Measurements from ENCODE around the gene KIAA0753. TPM values are rescaled to one million over a fixed set of nuclear protein-coding genes. Genes with fewer than 3 reads are reported as not detected.

Gene KIAA0753
- total and polyA plus RNA-seq, 2 of the 13 experiments (the other 11 are each of a cell fraction or from before 2014, with no cell fraction given), result 5.2 to 9.1 TPM

DNA sequence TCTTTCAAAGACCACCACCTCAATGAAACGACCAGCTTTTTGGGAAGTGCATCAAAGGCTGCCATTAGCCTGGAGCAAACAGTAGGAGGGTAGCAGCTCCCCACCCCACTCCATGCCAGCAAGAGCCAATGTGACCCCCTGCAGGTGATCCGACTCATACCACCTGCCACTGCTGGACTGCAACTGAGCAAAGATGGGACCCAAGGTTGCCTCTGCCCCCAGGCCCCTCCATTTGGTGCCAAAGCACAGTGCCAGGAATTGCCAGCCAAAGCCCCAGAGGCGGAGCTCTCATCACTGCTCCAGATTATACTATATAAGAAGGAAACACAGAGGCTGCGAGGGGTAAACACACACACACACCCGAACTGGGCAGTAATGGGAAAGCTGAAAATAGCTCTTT, 92.5 kb downstream of the KIAA0753 start:
- Histone ChIP-seq H3K36me3 (replicated peaks in 1 of 2; ENCODE audit: control insufficient read depth in 1 of 2, insufficient read depth in 2 of 2, low read length in 2 of 2) (no peaks in the 10 kb centered on the region), H3K4me1 (ENCODE audit: insufficient read depth, low read length) (peaks cover 24% of the 10 kb centered on the region), H3K9ac (ENCODE audit: insufficient read depth, low read depth, low read length) (no peak overlapping the region), H3K27ac (ENCODE audit: extremely low read length, insufficient read depth, low read length) (no peak overlapping the region), H3K27me3 (ENCODE audit: control insufficient read depth in 1 of 2, insufficient read depth in 2 of 2, low read length in 2 of 2) (peaks cover 0 to under 1% of the 10 kb centered on the region in 2 experiments; a peak in 3 of 5 replicates), H3K4me2 (ENCODE audit: low read depth, low read length) (peak overlapping the region; percentile 75), H4K20me1 (ENCODE audit: insufficient read depth, low read length) (0 out of 2 replicates have a peak, but pooled peaks cover 1% of the 10 kb centered on the region), H3K9me3 (ENCODE audit: low read length) (no peaks in the 10 kb centered on the region), H2AFZ (ENCODE audit: low read length) (no peak overlapping the region), H3K79me2 (ENCODE audit: insufficient read depth, low read length) (no peaks in the 10 kb centered on the region), H3K4me3 (replicated peaks in 1 of 3; ENCODE audit: insufficient read depth in 1 of 3, low read depth in 2 of 3, low read length in 3 of 3) (peak overlapping the region in 1 of 3 experiments; percentile 53; a peak in 1 of 6 replicates)
- intact Hi-C loops (cut with micrococcal nuclease; ENCODE audit: unreplicated experiment) (no loop called here), in situ Hi-C loops (cut with HindIII; ENCODE audit: extremely low pct_ligation_motif_present, low pct_unique_long_range_greater_than_20kb) (no loop called here)
- no peak for TF ChIP-seq KDM1A (CRISPR knock-in tag; IDR thresholded peaks at IDR 0.05)
- CTCF ChIA-PET (ENCODE audit: low intra/inter-chr PET ratio, low total read pairs), result no interaction called here
- 46% methylated on average over 3 of the region's 5 CpGs for WGBS (ENCODE audit: low lambda C conversion rate)
- FAIRE-seq, result no peak
- POLR2A ChIA-PET, result no interaction called here
- no TSS peak for BruUV-seq (replicated peaks)
- ATAC-seq, result peak; percentile 9; the same call in 1 of the 3 replicates
- DNase-seq (ENCODE audit: low spot score), result no peak

- ChIA-PET POLR2A (no interaction called here), CTCF (ENCODE audit: low intra/inter-chr PET ratio, low total read pairs) (no interaction called here)
- FAIRE-seq (no peak), ATAC-seq (no peak), DNase-seq (ENCODE audit: low spot score) (no peak)
- WGBS (ENCODE audit: low lambda C conversion rate), result 35% methylated on average over 6 of the region's 6 CpGs
- Histone ChIP-seq H2AFZ (ENCODE audit: low read length) (no peak overlapping the region), H3K27ac (ENCODE audit: extremely low read length, insufficient read depth, low read length) (no peak overlapping the region), H3K36me3 (replicated peaks in 1 of 2; ENCODE audit: control insufficient read depth in 1 of 2, insufficient read depth in 2 of 2, low read length in 2 of 2) (no peaks in the 10 kb centered on the region), H4K20me1 (ENCODE audit: insufficient read depth, low read length) (0 out of 2 replicates have a peak, but pooled peaks cover 2% of the 10 kb centered on the region), H3K9me3 (ENCODE audit: low read length) (no peaks in the 10 kb centered on the region), H3K9ac (ENCODE audit: insufficient read depth, low read depth, low read length) (no peak overlapping the region), H3K4me3 (replicated peaks in 1 of 3; ENCODE audit: insufficient read depth in 1 of 3, low read depth in 2 of 3, low read length in 3 of 3) (no peak overlapping the region), H3K4me2 (ENCODE audit: low read depth, low read length) (no peak overlapping the region), H3K27me3 (ENCODE audit: control insufficient read depth in 1 of 2, insufficient read depth in 2 of 2, low read length in 2 of 2) (no peaks in the 10 kb centered on the region; a peak in 3 of 5 replicates), H3K4me1 (ENCODE audit: insufficient read depth, low read length) (peaks cover 24% of the 10 kb centered on the region), H3K79me2 (ENCODE audit: insufficient read depth, low read length) (no peaks in the 10 kb centered on the region)
- intact Hi-C loops (cut with micrococcal nuclease; ENCODE audit: unreplicated experiment), result no loop called here
- BruUV-seq (replicated peaks), result no TSS peak
- in situ Hi-C loops (cut with HindIII; ENCODE audit: extremely low pct_ligation_motif_present, low pct_unique_long_range_greater_than_20kb), result no loop called here
- TF ChIP-seq HNF4A (CRISPR knock-in tag; IDR thresholded peaks at IDR 0.05) (no peak), PREB (CRISPR knock-in tag; IDR thresholded peaks at IDR 0.05) (no peak), DNMT3B (CRISPR knock-in tag; conservative IDR thresholded peaks at IDR 0.05) (no peak), ZHX2 (IDR thresholded peaks at IDR 0.05; ENCODE audit: low read depth) (no peak), ZHX2 (CRISPR knock-in tag; IDR thresholded peaks at IDR 0.05; ENCODE audit: borderline replicate concordance) (no peak), ZKSCAN1 (IDR thresholded peaks at IDR 0.05; ENCODE audit: low read length) (no peak), PAF1 (CRISPR knock-in tag; IDR thresholded peaks at IDR 0.05) (no peak), RBM39 (IDR thresholded peaks at IDR 0.05; ENCODE audit: low read depth, low read length, poor library complexity, severe bottlenecking) (no peak)
- TF ChIP-seq, protein P1, sequence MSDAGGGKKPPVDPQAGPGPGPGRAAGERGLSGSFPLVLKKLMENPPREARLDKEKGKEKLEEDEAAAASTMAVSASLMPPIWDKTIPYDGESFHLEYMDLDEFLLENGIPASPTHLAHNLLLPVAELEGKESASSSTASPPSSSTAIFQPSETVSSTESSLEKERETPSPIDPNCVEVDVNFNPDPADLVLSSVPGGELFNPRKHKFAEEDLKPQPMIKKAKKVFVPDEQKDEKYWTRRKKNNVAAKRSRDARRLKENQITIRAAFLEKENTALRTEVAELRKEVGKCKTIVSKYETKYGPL (CRISPR knock-in tag; IDR thresholded peaks at IDR 0.05), result no peak
These were observed 93.2 kb downstream of the KIAA0753 start for GRCh38 chr17:6547336-6547735.
